Measurements from ENCODE around the gene TMEM52.

Gene TMEM52

GRCh38 chr1:1876335-1876930 is 42.6 kb downstream of the TMEM52 start:
- TF ChIP-seq, protein P1, sequence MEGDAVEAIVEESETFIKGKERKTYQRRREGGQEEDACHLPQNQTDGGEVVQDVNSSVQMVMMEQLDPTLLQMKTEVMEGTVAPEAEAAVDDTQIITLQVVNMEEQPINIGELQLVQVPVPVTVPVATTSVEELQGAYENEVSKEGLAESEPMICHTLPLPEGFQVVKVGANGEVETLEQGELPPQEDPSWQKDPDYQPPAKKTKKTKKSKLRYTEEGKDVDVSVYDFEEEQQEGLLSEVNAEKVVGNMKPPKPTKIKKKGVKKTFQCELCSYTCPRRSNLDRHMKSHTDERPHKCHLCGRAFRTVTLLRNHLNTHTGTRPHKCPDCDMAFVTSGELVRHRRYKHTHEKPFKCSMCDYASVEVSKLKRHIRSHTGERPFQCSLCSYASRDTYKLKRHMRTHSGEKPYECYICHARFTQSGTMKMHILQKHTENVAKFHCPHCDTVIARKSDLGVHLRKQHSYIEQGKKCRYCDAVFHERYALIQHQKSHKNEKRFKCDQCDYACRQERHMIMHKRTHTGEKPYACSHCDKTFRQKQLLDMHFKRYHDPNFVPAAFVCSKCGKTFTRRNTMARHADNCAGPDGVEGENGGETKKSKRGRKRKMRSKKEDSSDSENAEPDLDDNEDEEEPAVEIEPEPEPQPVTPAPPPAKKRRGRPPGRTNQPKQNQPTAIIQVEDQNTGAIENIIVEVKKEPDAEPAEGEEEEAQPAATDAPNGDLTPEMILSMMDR (conservative IDR thresholded peaks at IDR 0.05), result no peak
- 0 out of 2 replicates have a peak overlapping the region, but pooled peaks have one; percentile 4 for H3K27ac ChIP-seq

DNA sequence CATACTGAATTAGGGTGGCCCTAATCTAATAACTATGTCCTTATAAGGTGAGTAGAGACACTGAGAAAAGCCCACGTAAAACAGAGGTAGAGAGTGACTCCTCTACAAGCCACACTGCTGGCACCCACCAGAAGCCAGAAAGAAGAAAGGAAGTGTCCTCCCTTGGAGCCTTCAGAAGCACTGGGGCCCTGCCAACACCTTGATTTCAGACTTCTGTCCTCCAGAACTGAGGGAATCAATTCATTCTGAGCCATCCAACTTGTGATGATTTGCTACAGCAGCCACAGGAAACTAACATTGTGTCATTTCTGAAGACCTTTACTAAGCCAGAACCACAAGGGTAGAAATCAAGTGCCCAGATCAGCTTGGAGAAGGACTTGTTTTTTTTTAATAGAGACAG is 43.1 kb downstream of the TMEM52 start:
- TF ChIP-seq, protein P1 (conservative IDR thresholded peaks at IDR 0.05), result no peak
- H3K27ac ChIP-seq, result 0 out of 2 replicates have a peak overlapping the region, but pooled peaks have one; percentile 4

GRCh38 chr1:1874901-1875300 is 44.2 kb downstream of the TMEM52 start:
- no peak overlapping the region for H3K27ac ChIP-seq
- TF ChIP-seq, protein P1 (conservative IDR thresholded peaks at IDR 0.05), result no peak

DNA sequence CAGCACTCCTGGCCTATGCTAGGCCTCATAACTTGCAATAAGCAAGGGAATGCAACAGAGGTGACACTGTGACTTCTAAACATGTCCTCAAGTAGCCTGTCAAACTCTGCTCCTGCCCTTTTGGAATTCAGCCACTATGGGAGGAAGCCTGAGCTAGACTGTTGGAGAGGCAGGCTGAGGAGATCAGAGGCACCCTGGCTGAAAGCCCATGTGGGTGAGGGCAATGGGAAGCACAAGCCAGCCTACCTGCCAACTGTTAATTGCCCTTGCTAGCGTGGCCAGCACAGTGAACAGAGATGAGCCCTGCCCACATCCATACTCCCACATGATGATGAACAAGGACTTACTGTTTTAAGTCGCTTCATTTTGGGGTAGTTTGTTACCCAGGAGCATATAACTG is 45.9 kb downstream of the TMEM52 start:
- TF ChIP-seq, protein P1 (conservative IDR thresholded peaks at IDR 0.05), result no peak
- peak overlapping the region; percentile 47 for H3K27ac ChIP-seq

GRCh38 chr1:1872329-1872994 is 46.6 kb downstream of the TMEM52 start:
- peak overlapping the region; percentile 47 for H3K27ac ChIP-seq
- TF ChIP-seq, protein P1 (conservative IDR thresholded peaks at IDR 0.05), result no peak

DNA sequence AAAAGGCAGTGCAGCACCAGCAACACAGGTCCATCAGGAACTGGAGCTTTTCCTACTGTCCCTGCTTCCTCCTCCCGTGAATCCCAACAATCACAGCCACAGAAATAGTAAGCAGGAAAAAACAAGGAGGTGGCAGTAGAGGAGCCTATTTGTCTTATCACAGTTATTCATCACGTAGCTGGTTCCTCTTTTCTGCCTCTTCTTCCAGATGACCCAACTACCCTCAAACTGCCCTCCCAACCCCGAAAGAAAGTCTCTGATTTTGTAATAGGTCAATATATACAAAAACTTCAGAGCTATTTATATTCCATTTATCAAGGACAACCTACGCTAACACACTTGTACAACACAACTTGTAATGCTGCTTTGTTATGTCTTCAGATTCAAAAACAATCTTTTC is 49.6 kb downstream of the TMEM52 start:
- TF ChIP-seq, protein P1 (conservative IDR thresholded peaks at IDR 0.05), result no peak
- peak overlapping the region; percentile 36 for H3K27ac ChIP-seq
